ENCODE data around the gene LRRC61. TPM values are rescaled to one million over a fixed set of nuclear protein-coding genes. Genes with fewer than 3 reads are reported as not detected.
"Not testable (repeated sequence)": the region's sequence is repeated elsewhere in the genome, so short reads cannot be mapped to it uniquely, and the experiment has no call there.

The LRRC61 gene
- total RNA-seq, 2 experiments from 2014 or later: 3.1 to 5.0 TPM

- ATAC-seq (ENCODE audit: poor library complexity); DNase-seq; H3K27me3 ChIP-seq (ENCODE audit: control insufficient read depth in 1 of 2, insufficient read depth in 2 of 2, low read length in 2 of 2); H3K27me3 Mint-ChIP-seq; H3K4me3 ChIP-seq (ENCODE audit: low read length); H3K36me3 Mint-ChIP-seq (ENCODE audit: low read depth); H3K4me3 Mint-ChIP-seq; H3K9me3 Mint-ChIP-seq; H3K4me1 Mint-ChIP-seq (ENCODE audit: low read depth); H3K27ac Mint-ChIP-seq; H3K4me1 ChIP-seq (ENCODE audit: insufficient read depth, low read length); POLR2A ChIA-PET; H3K27ac ChIP-seq (ENCODE audit: low read depth in 1 of 2, low read length in 2 of 2); CTCF ChIA-PET; H3K9me3 ChIP-seq (ENCODE audit: control insufficient read depth in 1 of 2, insufficient read depth in 1 of 2, low read length in 2 of 2); H3K36me3 ChIP-seq (ENCODE audit: insufficient read depth, low read length): not testable (repeated sequence)
- intact Hi-C loops (cut with DNase I, micrococcal nuclease): loop anchor here (10.0 kb wide), 3 partner anchors 141 to 891 kb away; no protein-coding TSS in a partner anchor
Observed at GRCh38 chr7:150283608-150284007, 39.5 kb upstream of the LRRC61 start.

DNA sequence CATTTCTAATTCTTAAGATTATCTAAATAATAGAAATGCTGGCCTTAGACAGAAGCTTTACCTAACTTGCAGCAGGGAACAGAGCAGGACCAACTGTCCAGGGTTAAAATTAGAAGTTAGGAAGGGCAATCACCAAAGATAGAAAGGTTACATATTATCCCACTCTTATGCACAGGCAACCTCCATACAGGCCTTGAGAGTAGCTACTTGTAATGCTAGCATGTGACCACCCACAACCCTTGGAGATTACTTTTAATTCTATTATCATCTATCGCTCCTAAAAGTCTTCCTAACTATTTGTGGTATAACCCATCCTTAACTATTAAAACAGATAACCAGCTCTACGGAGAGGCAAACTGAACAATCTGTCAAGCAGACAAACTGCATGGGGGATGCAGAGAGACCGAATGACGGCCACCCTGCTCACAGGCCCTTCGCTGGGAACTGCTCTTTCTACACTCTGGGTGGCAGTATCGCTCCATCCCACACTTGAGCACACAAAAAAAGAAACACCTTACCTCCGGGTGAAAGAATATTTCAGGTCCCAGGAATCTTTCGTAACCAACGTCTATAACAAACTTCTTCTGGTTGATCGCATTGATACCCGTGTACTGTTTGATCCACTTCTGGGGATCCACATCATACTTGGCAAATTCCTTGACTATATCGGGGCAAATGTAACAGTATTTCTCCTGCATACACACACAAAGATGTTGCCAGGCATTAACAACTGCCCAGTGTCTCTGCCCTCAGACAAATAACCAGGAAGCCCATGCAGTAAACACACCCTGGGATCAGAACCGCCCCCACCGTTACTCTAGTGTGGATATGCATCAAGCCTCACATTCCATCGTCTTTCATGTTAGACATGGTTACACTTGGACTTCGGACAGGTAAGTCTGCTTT, 37.1 kb upstream of the LRRC61 start:
- H3K36me3 Mint-ChIP-seq (ENCODE audit: low read depth); CTCF ChIA-PET: not testable (repeated sequence)

GRCh38 chr7:150287815-150288214, 35.3 kb upstream of the LRRC61 start:
- H3K36me3 ChIP-seq (ENCODE audit: insufficient read depth, low read length); DNase-seq; H3K36me3 Mint-ChIP-seq (ENCODE audit: low read depth); H3K4me3 Mint-ChIP-seq; H3K27ac Mint-ChIP-seq; POLR2A ChIA-PET; ATAC-seq (ENCODE audit: poor library complexity); H3K27me3 Mint-ChIP-seq; H3K4me1 Mint-ChIP-seq (ENCODE audit: low read depth); H3K9me3 ChIP-seq (ENCODE audit: control insufficient read depth in 1 of 2, insufficient read depth in 1 of 2, low read length in 2 of 2); H3K4me3 ChIP-seq (ENCODE audit: low read length); H3K9me3 Mint-ChIP-seq; CTCF ChIA-PET; H3K27ac ChIP-seq (ENCODE audit: low read depth in 1 of 2, low read length in 2 of 2); H3K27me3 ChIP-seq (ENCODE audit: control insufficient read depth in 1 of 2, insufficient read depth in 2 of 2, low read length in 2 of 2); H3K4me1 ChIP-seq (ENCODE audit: insufficient read depth, low read length): not testable (repeated sequence)
- intact Hi-C loops (cut with DNase I, micrococcal nuclease): loop anchor here (5.0 to 10.0 kb wide), 5 partner anchors 134 to 887 kb away; no protein-coding TSS in a partner anchor

More for the DNA sequence above, 37.1 kb upstream of the LRRC61 start:
- H3K27ac ChIP-seq (ENCODE audit: low read depth in 1 of 2, low read length in 2 of 2); POLR2A ChIA-PET; H3K4me3 Mint-ChIP-seq; H3K4me1 Mint-ChIP-seq (ENCODE audit: low read depth); H3K27me3 ChIP-seq (ENCODE audit: control insufficient read depth in 1 of 2, insufficient read depth in 2 of 2, low read length in 2 of 2); H3K9me3 Mint-ChIP-seq; H3K4me1 ChIP-seq (ENCODE audit: insufficient read depth, low read length); H3K27ac Mint-ChIP-seq; H3K27me3 Mint-ChIP-seq; H3K36me3 ChIP-seq (ENCODE audit: insufficient read depth, low read length); H3K9me3 ChIP-seq (ENCODE audit: control insufficient read depth in 1 of 2, insufficient read depth in 1 of 2, low read length in 2 of 2); H3K4me3 ChIP-seq (ENCODE audit: low read length): not testable (repeated sequence)
- TF ChIP-seq, protein P1, sequence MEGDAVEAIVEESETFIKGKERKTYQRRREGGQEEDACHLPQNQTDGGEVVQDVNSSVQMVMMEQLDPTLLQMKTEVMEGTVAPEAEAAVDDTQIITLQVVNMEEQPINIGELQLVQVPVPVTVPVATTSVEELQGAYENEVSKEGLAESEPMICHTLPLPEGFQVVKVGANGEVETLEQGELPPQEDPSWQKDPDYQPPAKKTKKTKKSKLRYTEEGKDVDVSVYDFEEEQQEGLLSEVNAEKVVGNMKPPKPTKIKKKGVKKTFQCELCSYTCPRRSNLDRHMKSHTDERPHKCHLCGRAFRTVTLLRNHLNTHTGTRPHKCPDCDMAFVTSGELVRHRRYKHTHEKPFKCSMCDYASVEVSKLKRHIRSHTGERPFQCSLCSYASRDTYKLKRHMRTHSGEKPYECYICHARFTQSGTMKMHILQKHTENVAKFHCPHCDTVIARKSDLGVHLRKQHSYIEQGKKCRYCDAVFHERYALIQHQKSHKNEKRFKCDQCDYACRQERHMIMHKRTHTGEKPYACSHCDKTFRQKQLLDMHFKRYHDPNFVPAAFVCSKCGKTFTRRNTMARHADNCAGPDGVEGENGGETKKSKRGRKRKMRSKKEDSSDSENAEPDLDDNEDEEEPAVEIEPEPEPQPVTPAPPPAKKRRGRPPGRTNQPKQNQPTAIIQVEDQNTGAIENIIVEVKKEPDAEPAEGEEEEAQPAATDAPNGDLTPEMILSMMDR (IDR thresholded peaks at IDR 0.05): peak; percentile 35
- DNase-seq (peak in 12 of 14 experiments; percentile 2 to 47 (median 30)), ATAC-seq (ENCODE audit: poor library complexity) (peak; percentile 82)
- intact Hi-C loops (cut with DNase I, micrococcal nuclease): loop anchor here (5.0 to 10.0 kb wide), 5 partner anchors 136 to 889 kb away; no protein-coding TSS in a partner anchor

DNA sequence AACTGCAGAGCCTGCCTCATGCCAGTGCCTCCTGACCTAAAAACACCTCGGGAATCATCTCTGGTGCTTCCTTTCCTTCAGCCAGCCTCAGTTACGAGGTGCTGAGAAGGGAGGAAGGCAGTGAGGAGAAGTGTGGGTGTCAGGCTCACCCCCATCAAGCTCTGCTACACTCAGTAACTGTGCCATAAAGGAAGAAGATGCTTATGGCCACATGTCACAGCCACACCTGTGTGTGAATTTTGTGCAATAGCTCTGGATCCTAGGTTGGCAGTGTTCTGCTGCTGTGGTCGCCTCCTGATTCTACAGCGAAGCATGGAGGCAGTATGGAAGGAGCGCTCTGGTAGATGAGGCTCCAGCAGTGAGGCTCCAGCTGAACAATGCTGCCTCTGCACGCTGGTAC, 34.3 kb upstream of the LRRC61 start:
- not testable (repeated sequence) for ATAC-seq (ENCODE audit: poor library complexity)

GRCh38 chr7:150290317-150290716, 32.8 kb upstream of the LRRC61 start:
- H3K9me3 ChIP-seq (ENCODE audit: control insufficient read depth in 1 of 2, insufficient read depth in 1 of 2, low read length in 2 of 2): not testable (repeated sequence)

More for the DNA sequence above, 34.3 kb upstream of the LRRC61 start:
- H3K27me3 ChIP-seq (ENCODE audit: control insufficient read depth in 1 of 2, insufficient read depth in 2 of 2, low read length in 2 of 2); H3K27me3 Mint-ChIP-seq; H3K4me3 ChIP-seq (ENCODE audit: low read length); H3K4me1 ChIP-seq (ENCODE audit: insufficient read depth, low read length); POLR2A ChIA-PET; H3K36me3 Mint-ChIP-seq (ENCODE audit: low read depth); CTCF ChIA-PET; H3K9me3 ChIP-seq (ENCODE audit: control insufficient read depth in 1 of 2, insufficient read depth in 1 of 2, low read length in 2 of 2); H3K27ac ChIP-seq (ENCODE audit: low read depth in 1 of 2, low read length in 2 of 2); H3K36me3 ChIP-seq (ENCODE audit: insufficient read depth, low read length); H3K4me3 Mint-ChIP-seq; H3K9me3 Mint-ChIP-seq; H3K27ac Mint-ChIP-seq; DNase-seq; H3K4me1 Mint-ChIP-seq (ENCODE audit: low read depth): not testable (repeated sequence)
- intact Hi-C loops (cut with DNase I, micrococcal nuclease): loop anchor here (5.0 to 10.0 kb wide), 5 partner anchors 133 to 886 kb away; no protein-coding TSS in a partner anchor

DNA sequence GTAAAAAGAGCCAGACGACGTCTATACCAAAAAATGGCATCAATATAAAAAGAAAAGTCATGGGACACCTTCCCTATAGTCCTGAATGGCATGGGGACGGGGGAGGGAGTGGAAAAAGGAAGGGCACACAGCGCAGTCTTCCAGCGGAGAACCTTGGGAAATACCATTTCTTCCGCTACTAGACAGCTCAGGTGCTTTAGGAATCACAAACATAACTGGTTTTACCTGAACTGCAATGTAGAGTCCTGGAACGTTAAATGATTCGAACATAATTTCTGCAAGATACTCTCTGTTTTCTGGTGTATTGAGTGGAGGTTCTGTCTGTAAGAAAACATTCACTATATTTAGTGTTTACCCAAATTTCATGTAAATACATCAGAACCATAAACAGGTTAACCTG, 28.1 kb upstream of the LRRC61 start:
- intact Hi-C loops (cut with DNase I, micrococcal nuclease); CTCF ChIA-PET; H3K27me3 Mint-ChIP-seq; H3K9me3 Mint-ChIP-seq; H3K36me3 ChIP-seq (ENCODE audit: insufficient read depth, low read length); DNase-seq; H3K27me3 ChIP-seq (ENCODE audit: control insufficient read depth in 1 of 2, insufficient read depth in 2 of 2, low read length in 2 of 2); ATAC-seq (ENCODE audit: poor library complexity); H3K4me1 ChIP-seq (ENCODE audit: insufficient read depth, low read length); H3K4me3 ChIP-seq (ENCODE audit: low read length); H3K27ac ChIP-seq (ENCODE audit: low read depth in 1 of 2, low read length in 2 of 2); H3K9me3 ChIP-seq (ENCODE audit: control insufficient read depth in 1 of 2, insufficient read depth in 1 of 2, low read length in 2 of 2); H3K27ac Mint-ChIP-seq; H3K4me3 Mint-ChIP-seq; H3K4me1 Mint-ChIP-seq (ENCODE audit: low read depth); H3K36me3 Mint-ChIP-seq (ENCODE audit: low read depth); POLR2A ChIA-PET: not testable (repeated sequence)

More at GRCh38 chr7:150290317-150290716, 32.8 kb upstream of the LRRC61 start:
- H3K27ac ChIP-seq (ENCODE audit: low read depth in 1 of 2, low read length in 2 of 2); H3K9me3 Mint-ChIP-seq; H3K36me3 ChIP-seq (ENCODE audit: insufficient read depth, low read length); H3K27me3 ChIP-seq (ENCODE audit: control insufficient read depth in 1 of 2, insufficient read depth in 2 of 2, low read length in 2 of 2); H3K36me3 Mint-ChIP-seq (ENCODE audit: low read depth); H3K27ac Mint-ChIP-seq; H3K4me1 ChIP-seq (ENCODE audit: insufficient read depth, low read length); DNase-seq; H3K27me3 Mint-ChIP-seq; intact Hi-C loops (cut with DNase I, micrococcal nuclease); H3K4me3 ChIP-seq (ENCODE audit: low read length); H3K4me3 Mint-ChIP-seq; POLR2A ChIA-PET; ATAC-seq (ENCODE audit: poor library complexity); H3K4me1 Mint-ChIP-seq (ENCODE audit: low read depth); CTCF ChIA-PET: not testable (repeated sequence)
